Measurements from ENCODE around the gene KRTAP4-3.
"Not testable (repeated sequence)": the region's sequence is repeated elsewhere in the genome, so short reads cannot be mapped to it uniquely, and the experiment has no call there.

GRCh38 chr17:41123292-41123990 is 44.6 kb downstream of the KRTAP4-3 start:
- not testable (repeated sequence) for TF ChIP-seq CTCF, POLR2A (IDR thresholded peaks at IDR 0.05)
